ENCODE measurements around the gene ACER3. TPM values are rescaled to one million over a fixed set of nuclear protein-coding genes. Genes with fewer than 3 reads are reported as not detected.
A peak's percentile ranks its signal among the peaks of the same experiment; 100 is the strongest.

The ACER3 gene
- total RNA-seq, 1 donor from 2014 or later = 17.3 TPM

- Histone ChIP-seq H3K36me3 (ENCODE audit: insufficient read depth, low read length) (no peaks in the 10 kb centered on the region), H4K20me1 (ENCODE audit: insufficient read depth, low read length) (no peaks in the 10 kb centered on the region), H3K27ac (ENCODE audit: low read depth, low read length) (no peak overlapping the region), H2AFZ (ENCODE audit: low read depth, low read length) (no peak overlapping the region), H3K4me1 (ENCODE audit: insufficient read depth, low read length) (peaks cover under 1% of the 10 kb centered on the region), H3K9ac (ENCODE audit: low read length) (no peak overlapping the region), H3K79me2 (ENCODE audit: insufficient read depth, low read length) (no peaks in the 10 kb centered on the region), H3K4me3 (ENCODE audit: insufficient read depth, low read depth, low read length) (no peak overlapping the region), H3K9me3 (ENCODE audit: insufficient read depth, low read depth, low read length) (no peaks in the 10 kb centered on the region), H3K4me2 (ENCODE audit: low read length) (no peak overlapping the region), H3K27me3 (ENCODE audit: insufficient read depth, low read length) (peaks cover 15% of the 10 kb centered on the region)
- peaks cover 4% of the 10 kb centered on the region for H3K4me1 Mint-ChIP-seq (ENCODE audit: low read depth, unreplicated experiment)
- no peaks in the 10 kb centered on the region for H3K9me3 Mint-ChIP-seq (ENCODE audit: unreplicated experiment)
- peaks cover 2% of the 10 kb centered on the region for H3K36me3 Mint-ChIP-seq (ENCODE audit: low read depth, unreplicated experiment)
- DNase-seq (ENCODE audit: low read depth) = no peak
- TF ChIP-seq CTCF (IDR thresholded peaks at IDR 0.05; ENCODE audit: insufficient read depth, low read depth, low read length) (no peak), EZH2 (IDR thresholded peaks at IDR 0.05; ENCODE audit: insufficient read depth, low read length) (no peak)
- no peak overlapping the region for H3K4me3 Mint-ChIP-seq (ENCODE audit: unreplicated experiment)
- FAIRE-seq = no peak
- peaks cover 17% of the 10 kb centered on the region for H3K27me3 Mint-ChIP-seq (ENCODE audit: low read depth, unreplicated experiment)
- H3K27ac Mint-ChIP-seq (ENCODE audit: unreplicated experiment) = no peak overlapping the region
These were observed 165.5 kb downstream of the ACER3 start for GRCh38 chr11:77026221-77026620.

- H3K36me3 Mint-ChIP-seq (ENCODE audit: low read depth, unreplicated experiment) = peaks cover 2% of the 10 kb centered on the region
- FAIRE-seq (no peak), DNase-seq (ENCODE audit: low read depth) (no peak)
- H3K36me3 ChIP-seq (ENCODE audit: insufficient read depth, low read length) = no peaks in the 10 kb centered on the region
- H3K9me3 Mint-ChIP-seq (ENCODE audit: unreplicated experiment) = no peaks in the 10 kb centered on the region
- H3K79me2 ChIP-seq (ENCODE audit: insufficient read depth, low read length) = no peaks in the 10 kb centered on the region
- H3K27ac Mint-ChIP-seq (ENCODE audit: unreplicated experiment) = no peak overlapping the region
- no peak overlapping the region for H3K27ac ChIP-seq (ENCODE audit: low read depth, low read length)
- H2AFZ ChIP-seq (ENCODE audit: low read depth, low read length) = no peak overlapping the region
- no peak for TF ChIP-seq CTCF (IDR thresholded peaks at IDR 0.05; ENCODE audit: insufficient read depth, low read depth, low read length)
- TF ChIP-seq EZH2 (IDR thresholded peaks at IDR 0.05; ENCODE audit: insufficient read depth, low read length) = no peak
- H3K4me1 Mint-ChIP-seq (ENCODE audit: low read depth, unreplicated experiment) = peaks cover 4% of the 10 kb centered on the region
- H3K9me3 ChIP-seq (ENCODE audit: insufficient read depth, low read depth, low read length) = no peaks in the 10 kb centered on the region
- H3K4me3 ChIP-seq (ENCODE audit: insufficient read depth, low read depth, low read length) = no peak overlapping the region
- no peak overlapping the region for H3K4me3 Mint-ChIP-seq (ENCODE audit: unreplicated experiment)
- no peaks in the 10 kb centered on the region for H4K20me1 ChIP-seq (ENCODE audit: insufficient read depth, low read length)
- no peak overlapping the region for H3K9ac ChIP-seq (ENCODE audit: low read length)
- H3K27me3 ChIP-seq (ENCODE audit: insufficient read depth, low read length) = peaks cover 16% of the 10 kb centered on the region
- H3K4me1 ChIP-seq (ENCODE audit: insufficient read depth, low read length) = no peaks in the 10 kb centered on the region
- peaks cover 20% of the 10 kb centered on the region for H3K27me3 Mint-ChIP-seq (ENCODE audit: low read depth, unreplicated experiment)
- no peak overlapping the region for H3K4me2 ChIP-seq (ENCODE audit: low read length)
These were observed 166.0 kb downstream of the ACER3 start for GRCh38 chr11:77026743-77027142.

GRCh38 chr11:77027275-77027674 lies 166.6 kb downstream of the ACER3 start:
- Histone ChIP-seq H3K79me2 (ENCODE audit: insufficient read depth, low read length) (no peaks in the 10 kb centered on the region), H3K4me1 (ENCODE audit: insufficient read depth, low read length) (no peaks in the 10 kb centered on the region), H2AFZ (ENCODE audit: low read depth, low read length) (no peak overlapping the region), H3K4me3 (ENCODE audit: insufficient read depth, low read depth, low read length) (no peak overlapping the region), H3K4me2 (ENCODE audit: low read length) (no peak overlapping the region), H3K9ac (ENCODE audit: low read length) (no peak overlapping the region), H3K27ac (ENCODE audit: low read depth, low read length) (no peak overlapping the region), H3K9me3 (ENCODE audit: insufficient read depth, low read depth, low read length) (no peaks in the 10 kb centered on the region), H3K36me3 (ENCODE audit: insufficient read depth, low read length) (no peaks in the 10 kb centered on the region), H3K27me3 (ENCODE audit: insufficient read depth, low read length) (peaks cover 16% of the 10 kb centered on the region), H4K20me1 (ENCODE audit: insufficient read depth, low read length) (no peaks in the 10 kb centered on the region)
- Mint-ChIP-seq H3K27ac (ENCODE audit: unreplicated experiment) (no peak overlapping the region), H3K4me3 (ENCODE audit: unreplicated experiment) (no peak overlapping the region), H3K9me3 (ENCODE audit: unreplicated experiment) (no peaks in the 10 kb centered on the region), H3K27me3 (ENCODE audit: low read depth, unreplicated experiment) (peaks cover 20% of the 10 kb centered on the region), H3K36me3 (ENCODE audit: low read depth, unreplicated experiment) (peaks cover 2% of the 10 kb centered on the region), H3K4me1 (ENCODE audit: low read depth, unreplicated experiment) (peaks cover 4% of the 10 kb centered on the region)
- DNase-seq (ENCODE audit: low read depth) (peak; percentile 71), FAIRE-seq (no peak)
- TF ChIP-seq CTCF (IDR thresholded peaks at IDR 0.05; ENCODE audit: insufficient read depth, low read depth, low read length) (no peak), EZH2 (IDR thresholded peaks at IDR 0.05; ENCODE audit: insufficient read depth, low read length) (no peak)

All from astrocyte (in vitro differentiated cells and primary cell).